K562 (cell line): ENCODE results near the gene TICAM1.

Experiments used
- CTCF ChIP-seq, 3 experiments: IDR thresholded peaks in 2 of 3; conservative IDR thresholded peaks in 1 of 3; 2 replicates each; pipeline ENCODE4 v1.5.1; 2011 to 2012; ENCODE audit warnings: low read length in 3 of 3, mild to moderate bottlenecking in 3 of 3, control low read depth in 2 of 3, improper control_type of control experiment in 1 of 3, inconsistent platforms in 1 of 3, low read depth in 1 of 3, mixed read lengths in 1 of 3, moderate library complexity in 1 of 3; ENCODE audit not compliant: insufficient read depth in 2 of 3
- HINFP ChIP-seq: fragments of 450-650 bp; conservative IDR thresholded peaks from 2 replicates; pipeline ENCODE4 v1.6.1; 2016; ENCODE audit warnings: missing genetic modification characterization, low read depth, mild to moderate bottlenecking, control low read depth, missing compliant biosample characterization
- NR3C1 ChIP-seq: sonication (generic); formaldehyde crosslinking; IDR thresholded peaks from 2 replicates; pipeline ENCODE4 v1.8.1; 2022; ENCODE audit warnings: missing genetic modification reagents
- POLR2A ChIP-seq: fragments of 450-650 bp; conservative IDR thresholded peaks from 2 replicates; pipeline ENCODE4 v1.6.1; 2016

- no peak for TF ChIP-seq CTCF (IDR thresholded peaks at IDR 0.05 in 2 of 3, conservative IDR thresholded peaks at IDR 0.05 in 1 of 3; ENCODE audit: insufficient read depth in 2 of 3, low read depth in 1 of 3, low read length in 3 of 3)
- no peak for TF ChIP-seq NR3C1 (CRISPR knock-in tag)
- no peak for TF ChIP-seq HINFP (tag)
- no peak for TF ChIP-seq POLR2A
Measured at GRCh38 chr19:4847190-4847973, 15.9 kb upstream of the TICAM1 start.
